ENCODE data around the gene FBLIM1. TPM values are rescaled to one million over a fixed set of nuclear protein-coding genes. Genes with fewer than 3 reads are reported as not detected.

FBLIM1 gene
- total RNA-seq, 1 experiment from 2014 or later: not detected

- Histone ChIP-seq H3K36me3 (ENCODE audit: insufficient read depth, low read length) (no peaks in the 10 kb centered on the region), H3K4me1 (ENCODE audit: low read length) (peaks cover 7% of the 10 kb centered on the region), H2AFZ (ENCODE audit: low read length) (no peak overlapping the region), H3K9me2 (replicated peaks; ENCODE audit: insufficient read depth, low read length) (no peaks in the 10 kb centered on the region), H3K79me2 (ENCODE audit: low read length) (no peaks in the 10 kb centered on the region), H3K9ac (ENCODE audit: low read length) (no peak overlapping the region), H3K27ac (ENCODE audit: low read length) (no peak overlapping the region), H3K27me3 (ENCODE audit: low read length) (no peaks in the 10 kb centered on the region), H3K4me2 (ENCODE audit: low read depth, low read length, poor library complexity, severe bottlenecking) (no peak overlapping the region), H4K20me1 (ENCODE audit: insufficient read depth, low read depth, low read length) (no peaks in the 10 kb centered on the region), H3K9me3 (ENCODE audit: low read length) (no peaks in the 10 kb centered on the region), H3K4me3 (ENCODE audit: low read length) (no peak overlapping the region)
- DNase-seq: no peak
These were observed 5.7 kb downstream of the FBLIM1 start for GRCh38 chr1:15764269-15764764.

GRCh38 chr1:15764890-15765289 lies 6.3 kb downstream of the FBLIM1 start:
- Histone ChIP-seq H3K9me3 (ENCODE audit: low read length) (no peaks in the 10 kb centered on the region), H3K9ac (ENCODE audit: low read length) (no peak overlapping the region), H3K27me3 (ENCODE audit: low read length) (no peaks in the 10 kb centered on the region), H3K4me2 (ENCODE audit: low read depth, low read length, poor library complexity, severe bottlenecking) (no peak overlapping the region), H3K36me3 (ENCODE audit: insufficient read depth, low read length) (no peaks in the 10 kb centered on the region), H3K27ac (ENCODE audit: low read length) (no peak overlapping the region), H3K4me1 (ENCODE audit: low read length) (peaks cover 7% of the 10 kb centered on the region), H3K4me3 (ENCODE audit: low read length) (no peak overlapping the region), H4K20me1 (ENCODE audit: insufficient read depth, low read depth, low read length) (no peaks in the 10 kb centered on the region), H3K9me2 (replicated peaks; ENCODE audit: insufficient read depth, low read length) (no peaks in the 10 kb centered on the region), H3K79me2 (ENCODE audit: low read length) (no peaks in the 10 kb centered on the region), H2AFZ (ENCODE audit: low read length) (no peak overlapping the region)
- no peak for DNase-seq

GRCh38 chr1:15765495-15766194 lies 7.0 kb downstream of the FBLIM1 start:
- H3K4me3 ChIP-seq (ENCODE audit: low read length): no peak overlapping the region
- DNase-seq: peak; percentile 62

GRCh38 chr1:15767941-15768340 lies 9.3 kb downstream of the FBLIM1 start:
- Histone ChIP-seq H3K9me3 (ENCODE audit: low read length) (no peaks in the 10 kb centered on the region), H3K79me2 (ENCODE audit: low read length) (no peaks in the 10 kb centered on the region), H3K4me2 (ENCODE audit: low read depth, low read length, poor library complexity, severe bottlenecking) (no peak overlapping the region), H3K27me3 (ENCODE audit: low read length) (no peaks in the 10 kb centered on the region), H3K9me2 (replicated peaks; ENCODE audit: insufficient read depth, low read length) (no peaks in the 10 kb centered on the region), H2AFZ (ENCODE audit: low read length) (no peak overlapping the region), H4K20me1 (ENCODE audit: insufficient read depth, low read depth, low read length) (no peaks in the 10 kb centered on the region), H3K36me3 (ENCODE audit: insufficient read depth, low read length) (no peaks in the 10 kb centered on the region), H3K9ac (ENCODE audit: low read length) (no peak overlapping the region), H3K4me1 (ENCODE audit: low read length) (peaks cover 7% of the 10 kb centered on the region), H3K27ac (ENCODE audit: low read length) (no peak overlapping the region), H3K4me3 (ENCODE audit: low read length) (no peak overlapping the region)
- DNase-seq: peak; percentile 25

More at GRCh38 chr1:15765495-15766194, 7.0 kb downstream of the FBLIM1 start:
- no peak overlapping the region for H3K27ac ChIP-seq (ENCODE audit: low read length)
- H2AFZ ChIP-seq (ENCODE audit: low read length): no peak overlapping the region
- no peaks in the 10 kb centered on the region for H3K79me2 ChIP-seq (ENCODE audit: low read length)
- H3K9me3 ChIP-seq (ENCODE audit: low read length): no peaks in the 10 kb centered on the region
- no peaks in the 10 kb centered on the region for H4K20me1 ChIP-seq (ENCODE audit: insufficient read depth, low read depth, low read length)
- H3K27me3 ChIP-seq (ENCODE audit: low read length): no peaks in the 10 kb centered on the region
- H3K9ac ChIP-seq (ENCODE audit: low read length): no peak overlapping the region
- no peaks in the 10 kb centered on the region for H3K36me3 ChIP-seq (ENCODE audit: insufficient read depth, low read length)
- no peak overlapping the region for H3K4me2 ChIP-seq (ENCODE audit: low read depth, low read length, poor library complexity, severe bottlenecking)
- no peaks in the 10 kb centered on the region for H3K9me2 ChIP-seq (replicated peaks; ENCODE audit: insufficient read depth, low read length)
- peaks cover 7% of the 10 kb centered on the region for H3K4me1 ChIP-seq (ENCODE audit: low read length)

- Histone ChIP-seq H3K4me1 (ENCODE audit: low read length) (peaks cover 7% of the 10 kb centered on the region), H3K4me3 (ENCODE audit: low read length) (no peak overlapping the region), H4K20me1 (ENCODE audit: insufficient read depth, low read depth, low read length) (no peaks in the 10 kb centered on the region), H3K27ac (ENCODE audit: low read length) (no peak overlapping the region), H2AFZ (ENCODE audit: low read length) (no peak overlapping the region), H3K9me2 (replicated peaks; ENCODE audit: insufficient read depth, low read length) (no peaks in the 10 kb centered on the region), H3K27me3 (ENCODE audit: low read length) (no peaks in the 10 kb centered on the region), H3K36me3 (ENCODE audit: insufficient read depth, low read length) (no peaks in the 10 kb centered on the region), H3K9me3 (ENCODE audit: low read length) (no peaks in the 10 kb centered on the region), H3K9ac (ENCODE audit: low read length) (no peak overlapping the region), H3K79me2 (ENCODE audit: low read length) (no peaks in the 10 kb centered on the region), H3K4me2 (ENCODE audit: low read depth, low read length, poor library complexity, severe bottlenecking) (no peak overlapping the region)
- peak; percentile 26 for DNase-seq
These were observed 9.8 kb downstream of the FBLIM1 start for GRCh38 chr1:15768388-15768787.

- Histone ChIP-seq H3K9me3 (ENCODE audit: low read length) (no peaks in the 10 kb centered on the region), H3K4me2 (ENCODE audit: low read depth, low read length, poor library complexity, severe bottlenecking) (no peak overlapping the region), H3K27me3 (ENCODE audit: low read length) (no peaks in the 10 kb centered on the region), H3K4me3 (ENCODE audit: low read length) (no peak overlapping the region), H3K9me2 (replicated peaks; ENCODE audit: insufficient read depth, low read length) (no peaks in the 10 kb centered on the region), H3K36me3 (ENCODE audit: insufficient read depth, low read length) (no peaks in the 10 kb centered on the region), H3K79me2 (ENCODE audit: low read length) (no peaks in the 10 kb centered on the region), H3K9ac (ENCODE audit: low read length) (no peak overlapping the region), H3K27ac (ENCODE audit: low read length) (no peak overlapping the region), H2AFZ (ENCODE audit: low read length) (no peak overlapping the region), H3K4me1 (ENCODE audit: low read length) (peaks cover 7% of the 10 kb centered on the region), H4K20me1 (ENCODE audit: insufficient read depth, low read depth, low read length) (no peaks in the 10 kb centered on the region)
- peak; percentile 21 for DNase-seq
These were observed 11.8 kb downstream of the FBLIM1 start for GRCh38 chr1:15770313-15770962.

GRCh38 chr1:15771836-15772515 lies 13.4 kb downstream of the FBLIM1 start:
- no peak overlapping the region for H3K9ac ChIP-seq (ENCODE audit: low read length)
- no peaks in the 10 kb centered on the region for H3K4me1 ChIP-seq (ENCODE audit: low read length)
- no peaks in the 10 kb centered on the region for H3K27me3 ChIP-seq (ENCODE audit: low read length)
- H3K9me3 ChIP-seq (ENCODE audit: low read length): no peaks in the 10 kb centered on the region
- H3K4me2 ChIP-seq (ENCODE audit: low read depth, low read length, poor library complexity, severe bottlenecking): no peak overlapping the region
- H3K27ac ChIP-seq (ENCODE audit: low read length): no peak overlapping the region
- H3K4me3 ChIP-seq (ENCODE audit: low read length): no peak overlapping the region
- DNase-seq: peak; percentile 33
- no peak overlapping the region for H2AFZ ChIP-seq (ENCODE audit: low read length)
- H3K36me3 ChIP-seq (ENCODE audit: insufficient read depth, low read length): no peaks in the 10 kb centered on the region
- H3K9me2 ChIP-seq (replicated peaks; ENCODE audit: insufficient read depth, low read length): no peaks in the 10 kb centered on the region
- no peaks in the 10 kb centered on the region for H4K20me1 ChIP-seq (ENCODE audit: insufficient read depth, low read depth, low read length)
- no peaks in the 10 kb centered on the region for H3K79me2 ChIP-seq (ENCODE audit: low read length)

- DNase-seq: peak; percentile 23
- no peak overlapping the region for H3K4me3 ChIP-seq (ENCODE audit: low read length)
- H3K4me1 ChIP-seq (ENCODE audit: low read length): no peaks in the 10 kb centered on the region
- H3K27me3 ChIP-seq (ENCODE audit: low read length): no peaks in the 10 kb centered on the region
- H3K4me2 ChIP-seq (ENCODE audit: low read depth, low read length, poor library complexity, severe bottlenecking): no peak overlapping the region
- H3K27ac ChIP-seq (ENCODE audit: low read length): no peak overlapping the region
- H3K9me3 ChIP-seq (ENCODE audit: low read length): no peaks in the 10 kb centered on the region
- no peaks in the 10 kb centered on the region for H3K9me2 ChIP-seq (replicated peaks; ENCODE audit: insufficient read depth, low read length)
- H3K79me2 ChIP-seq (ENCODE audit: low read length): no peaks in the 10 kb centered on the region
- no peaks in the 10 kb centered on the region for H4K20me1 ChIP-seq (ENCODE audit: insufficient read depth, low read depth, low read length)
- no peak overlapping the region for H3K9ac ChIP-seq (ENCODE audit: low read length)
- no peaks in the 10 kb centered on the region for H3K36me3 ChIP-seq (ENCODE audit: insufficient read depth, low read length)
- H2AFZ ChIP-seq (ENCODE audit: low read length): no peak overlapping the region
These were observed 17.1 kb downstream of the FBLIM1 start for GRCh38 chr1:15775706-15776105.
